DOHH2 (cell line): ENCODE measurements around the gene CBX5.

ENCODE experiments used
- H3F3A ChIP-seq: fragments of 200-600 bp; sonication (generic), shearing (Covaris generic); 2 replicates; pipeline ENCODE4 v1.6.0; 2016; ENCODE audit warnings: antibody characterized with exemption, mild to moderate bottlenecking; ENCODE audit not compliant: control insufficient read depth, insufficient read depth
- H3K27ac ChIP-seq: fragments of 200-600 bp; sonication (generic); 2 replicates; pipeline ENCODE4 v1.5.1; 2014; ENCODE audit warnings: low read depth, mild to moderate bottlenecking, low read length, moderate library complexity
- H3K27me3 ChIP-seq: fragments of 200-600 bp; sonication (generic); 2 replicates; pipeline ENCODE4 v1.6.1; 2014; ENCODE audit warnings: mild to moderate bottlenecking, low read length, mixed read lengths; ENCODE audit not compliant: control insufficient read depth
- H3K36me3 ChIP-seq: fragments of 200-600 bp; sonication (generic); 2 replicates; pipeline ENCODE4 v1.6.1; 2014; ENCODE audit warnings: mild to moderate bottlenecking, low read length, moderate library complexity, mixed read lengths; ENCODE audit not compliant: control insufficient read depth
- H3K4me1 ChIP-seq: fragments of 200-600 bp; sonication (generic); 2 replicates; pipeline ENCODE4 v1.6.1; 2014; ENCODE audit warnings: mild to moderate bottlenecking, low read length, mixed read lengths; ENCODE audit not compliant: control insufficient read depth
- H3K4me2 ChIP-seq: fragments of 200-600 bp; sonication (generic); 2 replicates; pipeline ENCODE4 v1.6.0; 2014; ENCODE audit warnings: mild to moderate bottlenecking, low read length, moderate library complexity
- H3K4me3 ChIP-seq: fragments of 200-600 bp; sonication (generic); 2 replicates; pipeline ENCODE4 v1.5.1; 2014; ENCODE audit warnings: mild to moderate bottlenecking, low read length, mixed read lengths
- H3K79me2 ChIP-seq: fragments of 200-600 bp; sonication (generic); 2 replicates; pipeline ENCODE4 v1.6.1; 2014; ENCODE audit warnings: mild to moderate bottlenecking, low read length, mixed read lengths; ENCODE audit not compliant: control insufficient read depth
- H3K9me2 ChIP-seq: fragments of 200-600 bp; sonication (generic); replicated peaks from 2 replicates; pipeline ENCODE4 v1.6.1; 2014; ENCODE audit warnings: mild to moderate bottlenecking, low read length, mixed read lengths; ENCODE audit not compliant: control insufficient read depth
- H3K9me3 ChIP-seq: fragments of 200-600 bp; sonication (generic); 2 replicates; pipeline ENCODE4 v1.6.1; 2014; ENCODE audit warnings: antibody characterized with exemption, low read length, mixed read lengths; ENCODE audit not compliant: control insufficient read depth, insufficient read depth
- H4K20me1 ChIP-seq: fragments of 200-600 bp; sonication (generic); 2 replicates; pipeline ENCODE4 v1.6.0; 2014; ENCODE audit warnings: low read depth, mild to moderate bottlenecking, antibody characterized with exemption, low read length, moderate library complexity; ENCODE audit not compliant: control insufficient read depth, insufficient read depth
- EZH2phosphoT487 ChIP-seq: fragments of 200-600 bp; sonication (generic); IDR thresholded peaks from 2 replicates; pipeline ENCODE4 v1.6.1; 2017; ENCODE audit warnings: borderline replicate concordance, mild to moderate bottlenecking, antibody characterized with exemption, low read length, moderate library complexity, mixed read lengths
- TF ChIP-seq, protein P1 (sequence below): fragments of 200-600 bp; sonication (generic); IDR thresholded peaks from one replicate; pipeline ENCODE4 v1.5.1; 2014; ENCODE audit warnings: antibody characterized with exemption, mild to moderate bottlenecking, low read depth, low read length; ENCODE audit not compliant: poor library complexity, severe bottlenecking

The CBX5 gene

GRCh38 chr12:54249489-54249888, 30.4 kb downstream of the CBX5 start:
- no peaks in the 10 kb centered on the region for H3K9me3 ChIP-seq
- H4K20me1 ChIP-seq = no peaks in the 10 kb centered on the region
- no peak for TF ChIP-seq EZH2phosphoT487
- TF ChIP-seq, protein P1, sequence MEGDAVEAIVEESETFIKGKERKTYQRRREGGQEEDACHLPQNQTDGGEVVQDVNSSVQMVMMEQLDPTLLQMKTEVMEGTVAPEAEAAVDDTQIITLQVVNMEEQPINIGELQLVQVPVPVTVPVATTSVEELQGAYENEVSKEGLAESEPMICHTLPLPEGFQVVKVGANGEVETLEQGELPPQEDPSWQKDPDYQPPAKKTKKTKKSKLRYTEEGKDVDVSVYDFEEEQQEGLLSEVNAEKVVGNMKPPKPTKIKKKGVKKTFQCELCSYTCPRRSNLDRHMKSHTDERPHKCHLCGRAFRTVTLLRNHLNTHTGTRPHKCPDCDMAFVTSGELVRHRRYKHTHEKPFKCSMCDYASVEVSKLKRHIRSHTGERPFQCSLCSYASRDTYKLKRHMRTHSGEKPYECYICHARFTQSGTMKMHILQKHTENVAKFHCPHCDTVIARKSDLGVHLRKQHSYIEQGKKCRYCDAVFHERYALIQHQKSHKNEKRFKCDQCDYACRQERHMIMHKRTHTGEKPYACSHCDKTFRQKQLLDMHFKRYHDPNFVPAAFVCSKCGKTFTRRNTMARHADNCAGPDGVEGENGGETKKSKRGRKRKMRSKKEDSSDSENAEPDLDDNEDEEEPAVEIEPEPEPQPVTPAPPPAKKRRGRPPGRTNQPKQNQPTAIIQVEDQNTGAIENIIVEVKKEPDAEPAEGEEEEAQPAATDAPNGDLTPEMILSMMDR = no peak
- H3K79me2 ChIP-seq = peaks cover 26% of the 10 kb centered on the region
- H3K4me1 ChIP-seq = no peaks in the 10 kb centered on the region
- H3K9me2 ChIP-seq = no peaks in the 10 kb centered on the region
- H3F3A ChIP-seq = peaks cover 9% of the 10 kb centered on the region
- H3K27me3 ChIP-seq = no peaks in the 10 kb centered on the region
- H3K36me3 ChIP-seq = peaks cover 67% of the 10 kb centered on the region
- H3K4me2 ChIP-seq = no peak overlapping the region
- no peak overlapping the region for H3K27ac ChIP-seq
- H3K4me3 ChIP-seq = no peak overlapping the region

DNA sequence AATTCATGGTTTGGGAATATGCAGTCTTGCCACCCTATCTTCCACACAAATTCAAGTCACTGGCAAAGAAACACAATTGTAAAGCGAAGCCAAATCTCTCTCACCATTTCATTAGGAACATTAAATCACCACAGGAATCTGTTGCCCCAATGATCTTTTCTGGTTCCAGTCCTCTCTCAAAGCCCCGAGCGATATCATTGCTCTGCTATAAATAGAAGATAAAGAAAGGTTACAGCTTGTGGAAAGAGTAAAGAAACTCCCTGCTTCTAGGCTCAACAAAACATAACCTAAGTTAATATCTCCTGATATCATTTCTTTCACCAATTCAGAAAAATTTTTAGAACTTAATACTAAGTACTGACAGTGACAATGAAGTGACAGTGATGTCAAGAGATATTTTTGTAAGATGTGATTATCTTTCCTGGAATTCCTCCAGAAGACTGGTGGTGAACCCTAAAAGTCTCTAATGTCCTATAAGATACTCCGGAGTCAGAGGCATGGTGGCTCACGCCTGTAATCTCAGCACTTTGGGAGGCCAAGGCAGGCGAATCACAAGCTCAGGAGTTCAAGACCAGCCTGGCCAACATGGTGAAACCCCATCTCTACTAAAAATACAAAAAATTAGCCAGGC, 33.8 kb downstream of the CBX5 start:
- Histone ChIP-seq H3K36me3 (peaks cover 76% of the 10 kb centered on the region), H3K4me1 (no peaks in the 10 kb centered on the region), H3K27me3 (no peaks in the 10 kb centered on the region), H3K4me2 (no peak overlapping the region), H3K79me2 (peaks cover 11% of the 10 kb centered on the region), H3K4me3 (no peak overlapping the region), H3F3A (no peaks in the 10 kb centered on the region; the same call in 1 of the 2 replicates), H3K9me2 (no peaks in the 10 kb centered on the region), H3K9me3 (no peaks in the 10 kb centered on the region), H3K27ac (no peak overlapping the region), H4K20me1 (no peaks in the 10 kb centered on the region)
- TF ChIP-seq, protein P1 = no peak
- TF ChIP-seq EZH2phosphoT487 = no peak

GRCh38 chr12:54240971-54241588, 38.8 kb downstream of the CBX5 start:
- Histone ChIP-seq H3K36me3 (peaks cover 77% of the 10 kb centered on the region), H3K27ac (no peak overlapping the region), H3K9me3 (no peaks in the 10 kb centered on the region), H3K4me2 (no peak overlapping the region), H3K79me2 (no peaks in the 10 kb centered on the region), H3K9me2 (no peaks in the 10 kb centered on the region), H3K27me3 (no peaks in the 10 kb centered on the region), H3K4me1 (peaks cover 3% of the 10 kb centered on the region; the same call in 1 of the 2 replicates), H3K4me3 (no peak overlapping the region), H3F3A (peaks cover 6% of the 10 kb centered on the region; the same call in 1 of the 2 replicates), H4K20me1 (no peaks in the 10 kb centered on the region)
- TF ChIP-seq, protein P1 = no peak
- TF ChIP-seq EZH2phosphoT487 = no peak
